ENCODE data around the gene METTL26. TPM values are rescaled to one million over a fixed set of nuclear protein-coding genes. Genes with fewer than 3 reads are reported as not detected.

The METTL26 gene
- total and polyA plus RNA-seq, 2 of the 8 experiments (the other 6 are each of a cell fraction or from before 2014, with no cell fraction given): 100 to 186 TPM

GRCh38 chr16:588889-589657 is 47.0 kb downstream of the METTL26 start (continued):
- TF ChIP-seq PHF8 (conservative IDR thresholded peaks at IDR 0.05; ENCODE audit: low read depth, low read length): peak; percentile 75
- no peak for TF ChIP-seq FOSL1 (IDR thresholded peaks at IDR 0.05; ENCODE audit: insufficient read depth, low read depth, low read length)
- TF ChIP-seq KDM5A (IDR thresholded peaks at IDR 0.05; ENCODE audit: low read length): no peak
- no peak for TF ChIP-seq YY1 (IDR thresholded peaks at IDR 0.05; ENCODE audit: low read depth, low read length)
- no peak for TF ChIP-seq TEAD4 (IDR thresholded peaks at IDR 0.05; ENCODE audit: low read depth, low read length)
- no peak for TF ChIP-seq E2F6 (IDR thresholded peaks at IDR 0.05)
- TF ChIP-seq RNF2 (IDR thresholded peaks at IDR 0.05; ENCODE audit: borderline replicate concordance, low read depth, low read length, missing control alignments, poor library complexity, severe bottlenecking): no peak
- no peak for TF ChIP-seq HDAC6 (IDR thresholded peaks at IDR 0.05; ENCODE audit: low read depth, low read length)
- no peak for TF ChIP-seq RAD21 (IDR thresholded peaks at IDR 0.05 in 1 of 2, conservative IDR thresholded peaks at IDR 0.05 in 1 of 2; ENCODE audit: low read depth in 2 of 2, low read length in 2 of 2)
- TF ChIP-seq EP300 (IDR thresholded peaks at IDR 0.05; ENCODE audit: borderline replicate concordance in 1 of 2, low read depth in 2 of 2, low read length in 2 of 2): no peak
- no peak for TF ChIP-seq KDM1A (IDR thresholded peaks at IDR 0.05; ENCODE audit: borderline replicate concordance, low read length)
- peak in 1 of 2 experiments; percentile 55; a peak in 2 of 3 replicates for TF ChIP-seq POLR2A (IDR thresholded peaks at IDR 0.05; ENCODE audit: control extremely low read depth in 1 of 2, low read depth in 2 of 2, low read length in 2 of 2)
- no peak for TF ChIP-seq JUND (IDR thresholded peaks at IDR 0.05; ENCODE audit: low read length)
- no peak for TF ChIP-seq NANOG (IDR thresholded peaks at IDR 0.05; ENCODE audit: insufficient read depth, low read depth, low read length, poor library complexity, severe bottlenecking)
- no peak; the same call in 1 of the 2 replicates for TF ChIP-seq BACH1 (IDR thresholded peaks at IDR 0.05; ENCODE audit: low read length)
- TF ChIP-seq TAF1 (IDR thresholded peaks at IDR 0.05; ENCODE audit: low read depth, low read length): peak; percentile 75
- TF ChIP-seq HDAC2 (IDR thresholded peaks at IDR 0.05; ENCODE audit: borderline replicate concordance in 1 of 2, low read depth in 2 of 2, low read length in 2 of 2): no peak
- no peak for TF ChIP-seq JUN (IDR thresholded peaks at IDR 0.05; ENCODE audit: low read depth, low read length)
- no peak for TF ChIP-seq CTBP2 (IDR thresholded peaks at IDR 0.05; ENCODE audit: borderline replicate concordance, insufficient read depth, insufficient read length, low read length)
- TF ChIP-seq ASH2L (IDR thresholded peaks at IDR 0.05; ENCODE audit: low read length): peak; percentile 37
- no peak; a peak in 2 of 4 replicates for TF ChIP-seq SIN3A (conservative IDR thresholded peaks at IDR 0.05 in 1 of 2, IDR thresholded peaks at IDR 0.05 in 1 of 2; ENCODE audit: low read depth in 1 of 2, low read length in 2 of 2)
- TF ChIP-seq CHD2 (IDR thresholded peaks at IDR 0.05; ENCODE audit: low read length): no peak

Data from H1 (cell line).